Common myeloid progenitor, CD34-positive (primary cell): ENCODE results near the gene TRMT1.

Experiments used
- CTCF ChIA-PET: fragments of 350-600 bp; sonication (Branson Sonifier 250); formaldehyde crosslinking; loops from one replicate; lab custom pipeline; 2021; ENCODE audit warnings: antibody characterized with exemption; lab: Charles Lee
- POLR2A ChIA-PET: fragments of 350-600 bp; sonication (Branson Sonifier 250); formaldehyde crosslinking; loops from one replicate; lab custom pipeline; 2021; ENCODE audit warnings: antibody characterized with exemption; lab: Charles Lee
- DNase-seq, 3 donors: peaks; one replicate each; pipeline versions ENCODE4 v3.0.0 to v3.0.0-alpha.2; 2013
- H3K27ac ChIP-seq, 2 experiments: 1 replicate in 1 of 2; 2 replicates in 1 of 2; pipeline ENCODE4 v1.7.0; 2013; ENCODE audit warnings: inconsistent platforms in 2 of 2, low read length in 2 of 2, mild to moderate bottlenecking in 2 of 2, low read depth in 1 of 2, moderate library complexity in 1 of 2; ENCODE audit not compliant: severe bottlenecking in 2 of 2, insufficient read depth in 1 of 2, poor library complexity in 1 of 2
- H3K27me3 ChIP-seq, 5 experiments: replicated peaks in 2 of 5; 1 replicate in 3 of 5; 2 replicates in 2 of 5; pipeline versions ENCODE4 v1.6.1 to v1.7.0; 2013; ENCODE audit warnings: low read length in 4 of 5, mild to moderate bottlenecking in 2 of 5, moderate library complexity in 2 of 5, inconsistent platforms in 1 of 5; ENCODE audit not compliant: insufficient read depth in 5 of 5, control insufficient read depth in 4 of 5
- H3K36me3 ChIP-seq, 4 experiments: 1 replicate in 2 of 4; 2 replicates in 2 of 4; pipeline versions ENCODE4 v1.6.1 to v1.7.0; 2013; ENCODE audit warnings: low read length in 3 of 4, control low read depth in 1 of 4, mild to moderate bottlenecking in 1 of 4; ENCODE audit not compliant: control insufficient read depth in 4 of 4, insufficient read depth in 4 of 4
- H3K4me1 ChIP-seq, 4 experiments: 1 replicate in 3 of 4; 2 replicates in 1 of 4; pipeline versions ENCODE4 v1.6.1 to v1.7.1; 2013; ENCODE audit warnings: low read length in 3 of 4, mild to moderate bottlenecking in 3 of 4, control low read depth in 1 of 4, inconsistent platforms in 1 of 4, moderate library complexity in 1 of 4; ENCODE audit not compliant: control insufficient read depth in 4 of 4, insufficient read depth in 4 of 4; ENCODE audit errors: control extremely low read depth in 1 of 4
- H3K4me3 ChIP-seq, 7 experiments: 1 replicate in 4 of 7; 2 replicates in 3 of 7; pipeline versions ENCODE4 v1.5.1 to v1.7.0; 2013; ENCODE audit warnings: mild to moderate bottlenecking in 7 of 7, low read length in 6 of 7, moderate library complexity in 6 of 7, inconsistent platforms in 2 of 7, low read depth in 2 of 7, control low read depth in 1 of 7; ENCODE audit not compliant: insufficient read depth in 4 of 7, control insufficient read depth in 1 of 7; ENCODE audit errors: extremely low read depth in 1 of 7
- H3K9me3 ChIP-seq, 5 experiments: 1 replicate in 4 of 5; 2 replicates in 1 of 5; pipeline versions ENCODE4 v1.6.1 to v1.7.1; 2013; ENCODE audit warnings: low read length in 4 of 5, mild to moderate bottlenecking in 2 of 5, inconsistent platforms in 1 of 5, low read depth in 1 of 5, moderate library complexity in 1 of 5; ENCODE audit not compliant: control insufficient read depth in 4 of 5, insufficient read depth in 2 of 5; ENCODE audit errors: control extremely low read depth in 1 of 5
- WGBS: methylation state at CpG from one replicate; pipeline ENCODE4 v1.1.5; 2013; ENCODE audit not compliant: insufficient coverage; 5-methylcytosine and 5-hydroxymethylcytosine counted together

Gene TRMT1

DNA sequence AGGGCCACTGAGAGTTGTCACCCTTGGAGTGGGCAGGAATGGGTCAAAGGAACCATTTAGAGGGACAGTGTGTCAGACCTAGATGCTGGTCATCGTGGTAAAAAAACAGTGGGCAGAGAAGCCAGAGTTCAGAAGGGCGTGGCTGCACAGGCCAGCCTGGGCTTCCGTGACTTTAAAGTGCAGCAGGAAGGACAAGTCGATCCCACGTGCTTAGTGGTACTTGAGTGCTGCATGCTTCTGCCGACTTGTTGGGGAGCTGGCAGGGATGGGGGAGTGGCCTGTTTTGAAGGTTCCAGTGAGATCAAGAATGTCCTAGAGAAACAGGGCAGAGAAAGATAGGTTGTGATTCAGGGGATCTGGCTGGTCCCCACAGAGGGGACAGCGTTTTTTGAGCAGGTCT, 30.9 kb downstream of the TRMT1 start:
- Histone ChIP-seq H3K27me3 (no peaks in the 10 kb centered on the region), H3K9me3 (no peaks in the 10 kb centered on the region), H3K4me1 (peaks cover 0 to 43% (median 25%) of the 10 kb centered on the region in 4 experiments), H3K4me3 (no peak overlapping the region), H3K36me3 (peaks cover 0 to 9% (median 4%) of the 10 kb centered on the region in 4 experiments), H3K27ac (no peak overlapping the region)
- 26% methylated on average over 7 of the region's 7 CpGs for WGBS
- ChIA-PET CTCF (interaction anchor here (0.8 to 7.1 kb wide), 10 partner anchors 9 to 120 kb away, joined by 3 to 72 read pairs (median 6); no protein-coding TSS in a partner anchor), POLR2A (interaction anchor here (0.6 kb wide), 2 partner anchors 30 to 31 kb away, joined by 3 read pairs; no protein-coding TSS in a partner anchor)
- no peak for DNase-seq

DNA sequence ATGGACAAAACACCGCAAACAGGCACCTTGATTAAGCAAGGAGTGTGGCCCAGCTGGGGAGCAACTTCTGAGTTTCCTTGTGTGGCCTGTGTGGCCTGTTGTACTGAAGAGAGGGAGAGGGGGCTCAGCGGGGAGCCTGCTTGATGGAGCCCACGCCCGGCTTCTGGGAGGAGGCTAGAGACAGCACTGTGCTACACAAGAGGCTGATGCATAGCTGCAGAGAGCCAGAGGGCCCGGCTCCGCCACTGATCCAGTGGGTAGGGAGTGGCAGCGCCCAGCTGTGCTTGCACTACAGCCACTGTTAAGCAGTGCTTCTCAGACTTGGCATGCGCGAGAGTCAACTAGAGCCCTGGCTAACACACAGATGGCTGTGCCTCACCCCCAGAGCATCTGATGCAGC, 32.9 kb downstream of the TRMT1 start:
- H3K4me1 ChIP-seq: peaks cover 0 to 53% (median 40%) of the 10 kb centered on the region in 4 experiments
- 100% methylated on average over 7 of the region's 9 CpGs for WGBS
- peaks cover 0 to 9% (median 3%) of the 10 kb centered on the region in 4 experiments for H3K36me3 ChIP-seq
- no peak overlapping the region for H3K27ac ChIP-seq
- POLR2A ChIA-PET: interaction anchor here (0.5 kb wide), 1 partner anchor 115 kb away, joined by 3 read pairs; no protein-coding TSS in a partner anchor
- H3K9me3 ChIP-seq: no peaks in the 10 kb centered on the region
- no peak overlapping the region for H3K4me3 ChIP-seq
- CTCF ChIA-PET: interaction anchor here (0.9 to 7.1 kb wide), 13 partner anchors 11 to 118 kb away, joined by 3 to 72 read pairs (median 6); no protein-coding TSS in a partner anchor
- no peaks in the 10 kb centered on the region for H3K27me3 ChIP-seq
- DNase-seq: no peak

DNA sequence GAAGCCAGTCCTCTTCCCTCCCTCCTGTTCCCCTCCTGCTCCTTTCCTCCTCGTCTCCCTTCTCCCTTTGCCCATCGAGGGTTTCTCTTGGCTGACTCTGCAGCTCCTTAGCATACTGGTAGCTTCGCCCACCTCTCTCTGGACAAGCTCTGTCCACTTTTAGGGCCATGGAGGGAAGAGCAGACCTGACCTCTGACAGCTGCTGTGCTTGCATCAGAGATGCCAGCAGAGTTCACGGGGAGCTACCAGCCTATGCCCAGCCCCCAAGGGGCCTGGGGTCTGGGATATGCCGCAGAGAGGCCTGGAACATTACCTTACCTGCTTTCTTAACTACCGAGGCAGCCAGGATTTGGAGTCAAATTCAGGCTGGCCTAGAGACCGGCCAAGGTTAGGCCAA, 33.5 kb downstream of the TRMT1 start:
- Histone ChIP-seq H3K9me3 (no peaks in the 10 kb centered on the region), H3K27ac (no peak overlapping the region), H3K27me3 (no peaks in the 10 kb centered on the region), H3K4me3 (no peak overlapping the region), H3K4me1 (peaks cover 0 to 56% (median 45%) of the 10 kb centered on the region in 4 experiments), H3K36me3 (peaks cover 0 to 9% (median 3%) of the 10 kb centered on the region in 4 experiments)
- no peak for DNase-seq
- WGBS: 98% methylated on average over 5 of the region's 7 CpGs
- ChIA-PET CTCF (interaction anchor here (0.7 to 7.1 kb wide), 15 partner anchors 12 to 118 kb away, joined by 3 to 72 read pairs (median 6); no protein-coding TSS in a partner anchor), POLR2A (interaction anchor here (0.5 kb wide), 1 partner anchor 114 kb away, joined by 3 read pairs; no protein-coding TSS in a partner anchor)

DNA sequence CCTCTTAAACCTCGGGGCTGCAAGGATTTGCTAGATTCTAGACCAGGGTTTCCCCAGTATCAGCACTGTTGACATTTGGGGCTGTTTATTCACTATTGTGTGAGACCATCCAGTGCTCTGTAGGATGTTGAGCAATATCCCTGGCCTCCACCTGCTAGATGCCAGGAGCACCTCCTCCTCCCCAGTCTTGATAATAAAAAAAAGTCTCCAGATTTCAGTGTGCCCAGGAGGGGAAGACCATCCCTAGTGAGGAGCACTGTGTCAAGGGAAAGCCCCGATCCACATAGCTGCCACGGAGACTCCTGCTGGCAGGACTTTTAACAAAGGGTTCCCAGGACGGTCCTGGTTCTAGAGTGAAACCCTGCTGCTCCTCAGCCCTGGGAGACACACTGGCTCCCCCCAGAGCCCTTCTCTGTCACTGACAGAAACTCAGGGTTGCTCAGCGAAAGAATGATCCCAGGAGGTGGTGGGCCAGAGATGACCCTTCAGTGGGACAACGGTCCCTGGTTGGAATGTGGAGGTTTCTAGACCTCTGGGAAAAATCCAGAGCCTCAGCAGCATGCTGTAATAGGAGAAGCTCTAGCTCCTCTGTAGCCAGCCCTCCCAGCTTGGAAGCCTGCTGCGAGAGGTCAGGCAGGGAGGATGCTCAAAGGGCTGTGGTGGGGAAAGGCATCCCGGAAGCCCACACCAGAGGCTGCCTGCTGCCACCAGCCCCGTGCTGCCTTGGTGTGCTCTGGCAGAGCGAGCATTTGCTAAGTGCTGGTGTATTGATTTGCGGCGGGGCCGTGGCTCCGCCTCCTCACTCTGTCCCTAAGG, 34.1 kb downstream of the TRMT1 start:
- ChIA-PET POLR2A (interaction anchor here (0.6 kb wide), 1 partner anchor 385 kb away, joined by 3 read pairs; no protein-coding TSS in a partner anchor), CTCF (interaction anchor here (0.7 to 7.1 kb wide), 12 partner anchors 12 to 111 kb away, joined by 3 to 72 read pairs (median 6); no protein-coding TSS in a partner anchor)
- Histone ChIP-seq H3K27ac (no peak overlapping the region), H3K9me3 (no peaks in the 10 kb centered on the region), H3K4me1 (peaks cover 0 to 62% (median 51%) of the 10 kb centered on the region in 4 experiments), H3K4me3 (no peak overlapping the region), H3K36me3 (peaks cover 0 to 8% (median 3%) of the 10 kb centered on the region in 4 experiments), H3K27me3 (no peaks in the 10 kb centered on the region)
- peak in 2 of 3 donors; percentile 41 to 42 for DNase-seq
- 82% methylated on average over 14 of the region's 14 CpGs for WGBS

DNA sequence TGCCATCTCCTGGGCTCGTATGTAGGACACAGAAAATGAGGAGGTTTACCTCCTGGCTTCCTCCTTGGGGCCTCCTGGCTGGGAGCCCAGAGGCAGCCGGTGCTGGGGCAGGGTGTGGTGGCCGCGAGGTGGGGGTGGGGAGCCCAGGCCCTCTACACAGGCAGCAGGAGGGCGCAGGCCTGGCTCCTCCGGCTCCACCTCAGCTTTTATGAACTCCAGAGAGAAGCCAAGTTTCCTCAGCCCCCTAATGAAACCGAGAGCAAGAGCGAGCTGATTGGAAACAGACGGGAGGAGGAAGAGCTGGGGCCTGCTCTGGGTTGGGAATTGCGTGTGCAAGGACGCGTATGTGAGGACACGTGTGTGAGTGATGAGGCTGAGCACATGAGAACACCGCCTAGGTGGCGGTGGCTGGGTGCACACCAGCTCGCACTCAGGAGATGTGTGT, 37.0 kb downstream of the TRMT1 start:
- H3K27me3 ChIP-seq: no peaks in the 10 kb centered on the region
- peak in 2 of 3 donors; percentile 69 to 78 for DNase-seq
- H3K27ac ChIP-seq: peak overlapping the region; percentile 8 to 71
- WGBS: 21% methylated on average over 16 of the region's 16 CpGs
- H3K9me3 ChIP-seq: no peaks in the 10 kb centered on the region
- peak overlapping the region in 4 of 7 experiments; percentile 0 to 40 (median 34) for H3K4me3 ChIP-seq
- H3K36me3 ChIP-seq: peaks cover 0 to 11% (median 5%) of the 10 kb centered on the region in 4 experiments
- ChIA-PET CTCF (interaction anchor here (0.8 to 5.0 kb wide), 14 partner anchors 10 to 114 kb away, joined by 3 to 29 read pairs (median 4); no protein-coding TSS in a partner anchor), POLR2A (interaction anchor here (1.4 to 1.7 kb wide), 2 partner anchors 12 to 18 kb away, joined by 3 to 5 read pairs; no protein-coding TSS in a partner anchor)
- H3K4me1 ChIP-seq: peaks cover 0 to 64% (median 53%) of the 10 kb centered on the region in 4 experiments

DNA sequence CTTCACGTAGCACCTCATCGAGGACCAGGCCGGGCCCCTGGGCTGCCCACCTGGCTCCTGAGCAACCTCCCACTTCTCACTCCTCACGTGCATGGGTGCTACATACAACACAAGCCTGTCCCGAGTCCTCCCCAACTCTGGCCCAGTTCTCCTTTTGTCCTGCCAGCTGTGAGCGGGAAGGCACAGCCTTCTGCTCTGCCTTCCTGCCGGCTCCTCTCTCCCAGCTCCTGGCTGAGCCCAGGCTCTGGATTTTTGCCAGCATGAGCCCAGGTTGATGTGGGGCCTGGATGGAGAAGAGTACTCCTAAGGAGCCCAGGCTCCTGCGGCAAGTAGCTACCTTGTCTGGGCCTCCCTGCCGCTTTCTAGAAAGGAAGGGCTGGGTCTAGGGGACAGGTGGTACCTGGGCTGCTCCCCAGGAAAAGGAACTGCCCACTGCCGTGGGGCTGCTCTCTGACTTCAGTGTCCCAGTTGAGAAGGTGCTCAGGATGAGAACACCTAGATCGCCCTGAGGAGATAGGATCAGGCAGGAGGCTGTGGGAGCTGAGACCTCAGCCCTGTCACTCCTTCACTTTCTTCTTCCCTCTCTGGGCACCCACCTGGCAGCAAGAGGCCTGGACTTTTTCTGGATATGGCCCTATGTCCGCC, 37.5 kb downstream of the TRMT1 start:
- Histone ChIP-seq H3K4me3 (peak overlapping the region in 4 of 7 experiments; percentile 13 to 40 (median 34)), H3K9me3 (no peaks in the 10 kb centered on the region), H3K36me3 (peaks cover 0 to 12% (median 4%) of the 10 kb centered on the region in 4 experiments), H3K4me1 (peaks cover 0 to 62% (median 53%) of the 10 kb centered on the region in 4 experiments), H3K27ac (peak overlapping the region; percentile 8 to 71), H3K27me3 (no peaks in the 10 kb centered on the region)
- CTCF ChIA-PET: interaction anchor here (0.8 to 5.0 kb wide), 12 partner anchors 9 to 102 kb away, joined by 3 to 29 read pairs (median 5); no protein-coding TSS in a partner anchor
- POLR2A ChIA-PET: interaction anchor here (1.4 to 1.7 kb wide), 2 partner anchors 12 to 18 kb away, joined by 3 to 5 read pairs; no protein-coding TSS in a partner anchor
- DNase-seq: peak in 1 of 3 donors; percentile 26
- WGBS: 38% methylated on average over 9 of the region's 12 CpGs
